Activated naive CD8-positive, alpha-beta T cell treated with anti-CD3 and anti-CD28 coated beads, Interleukin-2, amount 10 ng/mL, durations not matched to agents 7 days and 5 days (primary cell): Measurements from ENCODE around the gene FBXL2. TPM values are rescaled to one million over a fixed set of nuclear protein-coding genes. Genes with fewer than 3 reads are reported as not detected.

Source experiments
- ATAC-seq: fragments of 150-1000 bp; cut with Tn5 transposase; one replicate; pipeline ENCODE4 v1.10.0; 2021; ENCODE audit warnings: low read depth, moderate library complexity
- POLR2A ChIA-PET: fragments of 350-600 bp; sonication (Branson Sonifier 250); formaldehyde crosslinking; loops from one replicate; lab custom pipeline; 2021; ENCODE audit warnings: antibody characterized with exemption; lab: Charles Lee
- DNase-seq: peaks from one replicate; pipeline ENCODE4 v3.0.0; 2021
- H3K27ac Mint-ChIP-seq: one replicate; pipeline ENCODE4 v1.8.0; 2022; ENCODE audit warnings: mild to moderate bottlenecking, mixed read lengths
- H3K27me3 Mint-ChIP-seq: one replicate; pipeline ENCODE4 v1.8.0; 2022; ENCODE audit warnings: mild to moderate bottlenecking, moderate library complexity, mixed read lengths
- H3K36me3 Mint-ChIP-seq: one replicate; pipeline ENCODE4 v1.8.0; 2021; ENCODE audit warnings: mild to moderate bottlenecking, mixed read lengths
- H3K4me1 Mint-ChIP-seq: one replicate; pipeline ENCODE4 v1.8.0; 2021; ENCODE audit warnings: mixed read lengths
- H3K4me3 Mint-ChIP-seq: one replicate; pipeline ENCODE4 v1.8.0; 2022; ENCODE audit warnings: mild to moderate bottlenecking, moderate library complexity, mixed read lengths
- H3K9me3 Mint-ChIP-seq: one replicate; pipeline ENCODE4 v1.8.0; 2021; ENCODE audit warnings: mixed read lengths
- total RNA-seq, 2 experiments: library from RNA; stranded (reverse); gene quantifications; one replicate each; pipeline ENCODE4 v1.2.3, GENCODE V29; 2021

Gene FBXL2
- not detected for total RNA-seq

GRCh38 chr3:33277193-33277882 is at the start of gene FBXL2:
FBXL2 (plus strand) TSS chr3:33277442; CDS start chr3:33277513, 71 bp downstream.
- Mint-ChIP-seq H3K9me3 (no peaks in the 10 kb centered on the region), H3K36me3 (no peaks in the 10 kb centered on the region), H3K27ac (no peak within 1 kb of the TSS), H3K27me3 (peaks cover 43% of the 10 kb centered on the region), H3K4me1 (no peaks in the 10 kb centered on the region), H3K4me3 (peak within 1 kb of the TSS; percentile 67)
- ATAC-seq (peak; percentile 68), DNase-seq (peak; percentile 44)
- POLR2A ChIA-PET: no interaction called here

- POLR2A ChIA-PET: no interaction called here
Measured at GRCh38 chr3:33229066-33229465, 48.2 kb upstream of the FBXL2 start.

GRCh38 chr3:33229947-33230346 is 47.3 kb upstream of the FBXL2 start:
- Mint-ChIP-seq H3K9me3 (no peaks in the 10 kb centered on the region), H3K4me1 (no peaks in the 10 kb centered on the region), H3K27ac (no peak overlapping the region), H3K36me3 (no peaks in the 10 kb centered on the region), H3K4me3 (no peak overlapping the region), H3K27me3 (peaks cover 7% of the 10 kb centered on the region)
- POLR2A ChIA-PET: no interaction called here
- no peak for ATAC-seq
- DNase-seq: no peak

More at GRCh38 chr3:33229066-33229465, 48.2 kb upstream of the FBXL2 start:
- no peaks in the 10 kb centered on the region for H3K36me3 Mint-ChIP-seq
- no peak overlapping the region for H3K27ac Mint-ChIP-seq
- peaks cover 9% of the 10 kb centered on the region for H3K27me3 Mint-ChIP-seq
- no peak overlapping the region for H3K4me3 Mint-ChIP-seq
- H3K9me3 Mint-ChIP-seq: no peaks in the 10 kb centered on the region
- H3K4me1 Mint-ChIP-seq: no peaks in the 10 kb centered on the region
- ATAC-seq: no peak
- no peak for DNase-seq

GRCh38 chr3:33231756-33232465 is 45.3 kb upstream of the FBXL2 start:
- no peak for ATAC-seq
- H3K4me3 Mint-ChIP-seq: no peak overlapping the region
- no peak overlapping the region for H3K27ac Mint-ChIP-seq
- H3K27me3 Mint-ChIP-seq: peaks cover 7% of the 10 kb centered on the region
- H3K4me1 Mint-ChIP-seq: no peaks in the 10 kb centered on the region
- no peak for DNase-seq
- H3K36me3 Mint-ChIP-seq: no peaks in the 10 kb centered on the region
- H3K9me3 Mint-ChIP-seq: no peaks in the 10 kb centered on the region
- POLR2A ChIA-PET: no interaction called here

- Mint-ChIP-seq H3K27me3 (peaks cover 11% of the 10 kb centered on the region), H3K27ac (no peak overlapping the region), H3K9me3 (peaks cover 2% of the 10 kb centered on the region), H3K36me3 (no peaks in the 10 kb centered on the region), H3K4me1 (no peaks in the 10 kb centered on the region), H3K4me3 (no peak overlapping the region)
- ATAC-seq: no peak
- DNase-seq: no peak
- POLR2A ChIA-PET: no interaction called here
Measured at GRCh38 chr3:33233884-33234283, 43.4 kb upstream of the FBXL2 start.

- Mint-ChIP-seq H3K27ac (no peak overlapping the region), H3K36me3 (no peaks in the 10 kb centered on the region), H3K9me3 (peaks cover 2% of the 10 kb centered on the region), H3K4me1 (no peaks in the 10 kb centered on the region), H3K4me3 (no peak overlapping the region), H3K27me3 (peaks cover 18% of the 10 kb centered on the region)
- DNase-seq (no peak), ATAC-seq (no peak)
- POLR2A ChIA-PET: no interaction called here
Measured at GRCh38 chr3:33236005-33236404, 41.2 kb upstream of the FBXL2 start.

- H3K36me3 Mint-ChIP-seq: no peaks in the 10 kb centered on the region
- DNase-seq: no peak
- H3K4me3 Mint-ChIP-seq: no peak overlapping the region
- POLR2A ChIA-PET: no interaction called here
- H3K4me1 Mint-ChIP-seq: no peaks in the 10 kb centered on the region
- peaks cover 26% of the 10 kb centered on the region for H3K27me3 Mint-ChIP-seq
- ATAC-seq: no peak
- H3K27ac Mint-ChIP-seq: no peak overlapping the region
- peaks cover 2% of the 10 kb centered on the region for H3K9me3 Mint-ChIP-seq
Measured at GRCh38 chr3:33237439-33237838, 39.8 kb upstream of the FBXL2 start.

GRCh38 chr3:33238923-33239322 is 38.3 kb upstream of the FBXL2 start:
- no peak for ATAC-seq

GRCh38 chr3:33240261-33240660 is 37.0 kb upstream of the FBXL2 start:
- DNase-seq (no peak), ATAC-seq (no peak)
- Mint-ChIP-seq H3K36me3 (no peaks in the 10 kb centered on the region), H3K27me3 (peaks cover 41% of the 10 kb centered on the region), H3K4me3 (no peak overlapping the region), H3K9me3 (peaks cover 2% of the 10 kb centered on the region), H3K27ac (no peak overlapping the region), H3K4me1 (no peaks in the 10 kb centered on the region)
- POLR2A ChIA-PET: no interaction called here

More at GRCh38 chr3:33238923-33239322, 38.3 kb upstream of the FBXL2 start:
- no peak for DNase-seq
- POLR2A ChIA-PET: no interaction called here
- H3K9me3 Mint-ChIP-seq: peaks cover 2% of the 10 kb centered on the region
- no peak overlapping the region for H3K27ac Mint-ChIP-seq
- H3K4me1 Mint-ChIP-seq: no peaks in the 10 kb centered on the region
- no peak overlapping the region for H3K4me3 Mint-ChIP-seq
- H3K27me3 Mint-ChIP-seq: peaks cover 38% of the 10 kb centered on the region
- H3K36me3 Mint-ChIP-seq: no peaks in the 10 kb centered on the region

- ATAC-seq (no peak), DNase-seq (no peak)
- H3K36me3 Mint-ChIP-seq: no peaks in the 10 kb centered on the region
- no peak overlapping the region for H3K27ac Mint-ChIP-seq
- peaks cover 29% of the 10 kb centered on the region for H3K27me3 Mint-ChIP-seq
- no peaks in the 10 kb centered on the region for H3K4me1 Mint-ChIP-seq
- H3K4me3 Mint-ChIP-seq: no peak overlapping the region
- POLR2A ChIA-PET: no interaction called here
- H3K9me3 Mint-ChIP-seq: no peaks in the 10 kb centered on the region
Measured at GRCh38 chr3:33246786-33247185, 30.5 kb upstream of the FBXL2 start.

- Mint-ChIP-seq H3K27ac (no peak overlapping the region), H3K4me1 (no peaks in the 10 kb centered on the region), H3K36me3 (no peaks in the 10 kb centered on the region), H3K4me3 (no peak overlapping the region), H3K27me3 (peaks cover 11% of the 10 kb centered on the region), H3K9me3 (no peaks in the 10 kb centered on the region)
- DNase-seq: no peak
- ATAC-seq: no peak
- POLR2A ChIA-PET: no interaction called here
Measured at GRCh38 chr3:33250712-33251111, 26.5 kb upstream of the FBXL2 start.

- H3K27me3 Mint-ChIP-seq: peaks cover under 1% of the 10 kb centered on the region
- no peaks in the 10 kb centered on the region for H3K9me3 Mint-ChIP-seq
- no peak overlapping the region for H3K4me3 Mint-ChIP-seq
- POLR2A ChIA-PET: no interaction called here
- DNase-seq: no peak
- ATAC-seq: no peak
- H3K27ac Mint-ChIP-seq: no peak overlapping the region
- H3K36me3 Mint-ChIP-seq: no peaks in the 10 kb centered on the region
- H3K4me1 Mint-ChIP-seq: no peaks in the 10 kb centered on the region
Measured at GRCh38 chr3:33256249-33256648, 21.0 kb upstream of the FBXL2 start.

GRCh38 chr3:33260104-33260503 is 17.1 kb upstream of the FBXL2 start:
- Mint-ChIP-seq H3K4me3 (no peak overlapping the region), H3K9me3 (peaks cover 4% of the 10 kb centered on the region), H3K27me3 (peaks cover 12% of the 10 kb centered on the region), H3K36me3 (no peaks in the 10 kb centered on the region), H3K4me1 (no peaks in the 10 kb centered on the region), H3K27ac (no peak overlapping the region)
- ATAC-seq (no peak), DNase-seq (no peak)
- POLR2A ChIA-PET: interaction anchor here (0.7 kb wide), 1 partner anchor 93 kb away, joined by 4 read pairs; no protein-coding TSS in a partner anchor

- DNase-seq (no peak), ATAC-seq (no peak)
- no peak overlapping the region for H3K4me3 Mint-ChIP-seq
- H3K27me3 Mint-ChIP-seq: peaks cover 6% of the 10 kb centered on the region
- POLR2A ChIA-PET: no interaction called here
- no peaks in the 10 kb centered on the region for H3K36me3 Mint-ChIP-seq
- peaks cover 3% of the 10 kb centered on the region for H3K9me3 Mint-ChIP-seq
- no peak overlapping the region for H3K27ac Mint-ChIP-seq
- no peaks in the 10 kb centered on the region for H3K4me1 Mint-ChIP-seq
Measured at GRCh38 chr3:33269385-33269784, 7.9 kb upstream of the FBXL2 start.
